CD14-positive monocyte (primary cell): ENCODE results near the gene FKRP. TPM values are rescaled to one million over a fixed set of nuclear protein-coding genes. Genes with fewer than 3 reads are reported as not detected.

Experiments
- DNase-seq, 3 donors: peaks; one replicate each; pipeline ENCODE4 v3.0.0-alpha.2; 2011 to 2022
- H2AFZ ChIP-seq: 2 replicates; pipeline ENCODE4 v1.6.0; 2012; ENCODE audit warnings: mild to moderate bottlenecking, low read depth, low read length, inconsistent platforms; ENCODE audit not compliant: insufficient read depth, poor library complexity, severe bottlenecking
- H3K27ac ChIP-seq, 2 donors: 1 replicate in 1 of 2; 2 replicates in 1 of 2; pipeline ENCODE4 v1.5.1; 2012 to 2013; ENCODE audit warnings: low read length in 2 of 2, control low read depth in 1 of 2, inconsistent platforms in 1 of 2, low read depth in 1 of 2, mild to moderate bottlenecking in 1 of 2
- H3K27me3 ChIP-seq, 2 donors: one replicate each; pipeline versions ENCODE4 v1.6.0 to v1.6.1; 2011 to 2013; ENCODE audit warnings: low read length in 2 of 2; ENCODE audit not compliant: control insufficient read depth in 2 of 2, insufficient read depth in 2 of 2
- H3K36me3 ChIP-seq, 2 donors: replicated peaks in 1 of 2; 1 replicate in 1 of 2; 2 replicates in 1 of 2; pipeline versions ENCODE4 v1.5.1 to v1.6.1; 2012 to 2013; ENCODE audit warnings: low read length in 2 of 2, control low read depth in 1 of 2, inconsistent platforms in 1 of 2, mild to moderate bottlenecking in 1 of 2; ENCODE audit not compliant: insufficient read depth in 2 of 2, control insufficient read depth in 1 of 2
- H3K4me1 ChIP-seq, 2 donors: 1 replicate in 1 of 2; 2 replicates in 1 of 2; pipeline versions ENCODE4 v1.5.1 to v1.6.1; 2012 to 2013; ENCODE audit warnings: low read length in 2 of 2, control low read depth in 1 of 2, inconsistent platforms in 1 of 2, mild to moderate bottlenecking in 1 of 2, moderate library complexity in 1 of 2; ENCODE audit not compliant: insufficient read depth in 2 of 2, control insufficient read depth in 1 of 2
- H3K4me2 ChIP-seq: replicated peaks from 2 replicates; pipeline ENCODE3; 2012; ENCODE audit warnings: low read length, moderate library complexity, mild to moderate bottlenecking; ENCODE audit not compliant: poor library complexity, severe bottlenecking; ENCODE audit errors: extremely low read depth
- H3K4me3 ChIP-seq, 3 experiments: fragments of 200-600 bp in 1 of 3; sonication (generic) in 1 of 3; replicated peaks in 1 of 3; 1 replicate in 2 of 3; 2 replicates in 1 of 3; pipeline ENCODE4 v1.5.1; 2011 to 2013; ENCODE audit warnings: low read length in 3 of 3, mild to moderate bottlenecking in 3 of 3, control low read depth in 2 of 3, low read depth in 2 of 3, inconsistent platforms in 1 of 3, moderate library complexity in 1 of 3
- H3K79me2 ChIP-seq: 2 replicates; pipeline ENCODE4 v1.6.0; 2012; ENCODE audit warnings: mild to moderate bottlenecking, control low read depth, inconsistent platforms, low read length, moderate library complexity; ENCODE audit not compliant: insufficient read depth
- H3K9ac ChIP-seq: 2 replicates; pipeline ENCODE4 v1.6.0; 2017; ENCODE audit warnings: low read length, mild to moderate bottlenecking; ENCODE audit not compliant: insufficient read depth, poor library complexity, severe bottlenecking
- H3K9me3 ChIP-seq, 2 donors: replicated peaks in 1 of 2; 1 replicate in 1 of 2; 2 replicates in 1 of 2; pipeline versions ENCODE4 v1.5.1 to v1.6.1; 2012 to 2013; ENCODE audit warnings: low read length in 2 of 2, control low read depth in 1 of 2; ENCODE audit not compliant: control insufficient read depth in 1 of 2, insufficient read depth in 1 of 2
- H4K20me1 ChIP-seq: 2 replicates; pipeline ENCODE4 v1.6.0; 2012; ENCODE audit warnings: mild to moderate bottlenecking, low read length, control low read depth, moderate library complexity; ENCODE audit not compliant: insufficient read depth
- H3K27ac Mint-ChIP-seq, 7 donors: one replicate each; pipeline ENCODE4 v1.8.0; 2020; ENCODE audit warnings: mild to moderate bottlenecking in 7 of 7, mixed read lengths in 7 of 7, moderate library complexity in 6 of 7, inconsistent platforms in 2 of 7
- H3K27me3 Mint-ChIP-seq, 3 donors: one replicate each; pipeline ENCODE4 v1.8.0; 2021 to 2022; ENCODE audit warnings: low read depth in 3 of 3, mild to moderate bottlenecking in 3 of 3, mixed read lengths in 3 of 3, moderate library complexity in 3 of 3, inconsistent platforms in 1 of 3
- H3K36me3 Mint-ChIP-seq, 2 donors: one replicate each; pipeline ENCODE4 v1.8.0; 2020; ENCODE audit warnings: mixed read lengths in 2 of 2, inconsistent platforms in 1 of 2, mild to moderate bottlenecking in 1 of 2
- H3K4me1 Mint-ChIP-seq: one replicate; pipeline ENCODE4 v1.8.0; 2020; ENCODE audit warnings: mild to moderate bottlenecking, mixed read lengths
- H3K4me3 Mint-ChIP-seq, 2 donors: one replicate each; pipeline ENCODE4 v1.8.0; 2020; ENCODE audit warnings: mild to moderate bottlenecking in 2 of 2, mixed read lengths in 2 of 2, moderate library complexity in 1 of 2
- H3K9me3 Mint-ChIP-seq, 7 donors: one replicate each; pipeline ENCODE4 v1.8.0; 2020 to 2022; ENCODE audit warnings: mixed read lengths in 7 of 7, mild to moderate bottlenecking in 6 of 7, moderate library complexity in 6 of 7, inconsistent platforms in 2 of 7
- CTCF ChIP-seq: fragments of 200-600 bp; IDR thresholded peaks from one replicate; pipeline ENCODE4 v1.8.0; 2022; ENCODE audit warnings: antibody characterized with exemption, mild to moderate bottlenecking
- WGBS: methylation state at CpG from one replicate; pipeline ENCODE4 v1.1.5; 2013; ENCODE audit warnings: missing lambda C conversion rate; ENCODE audit not compliant: insufficient coverage; 5-methylcytosine and 5-hydroxymethylcytosine counted together
- intact Hi-C, 2 donors: fragments of 100-400 bp; cut with micrococcal nuclease; formaldehyde crosslinking; loops; one replicate each; pipeline versions ENCODE4 v1.15.0 to v1.15.1; 2023
- polyA plus RNA-seq, 3 donors: library from polyadenylated mRNA; depleted of rRNA in 1 of 3; unstranded in 2 of 3; stranded (reverse) in 1 of 3; fragments of 300-500 nt in 2 of 3; fragments of >200 nt in 1 of 3; fragmentation: Illumina TruSeq in 2 of 3; gene quantifications; 1 replicate in 2 of 3; 2 replicates in 1 of 3; pipeline ENCODE4 v1.2.3, GENCODE V29; 2012 to 2021

FKRP gene
- polyA plus RNA-seq, 3 donors = 2.1 to 21.5 (median 2.7) TPM

- no peak overlapping the region for H3K4me3 Mint-ChIP-seq
- 94% methylated on average over 4 of the region's 12 CpGs for WGBS
- H3K36me3 Mint-ChIP-seq = peaks cover 26 to 32% of the 10 kb centered on the region in 2 donors
- Histone ChIP-seq H3K4me1 (no peaks in the 10 kb centered on the region), H3K9ac (no peak overlapping the region), H3K27ac (no peak overlapping the region), H4K20me1 (peaks cover 14% of the 10 kb centered on the region), H3K4me3 (no peak overlapping the region), H2AFZ (no peak overlapping the region), H3K36me3 (peaks cover 28 to 31% of the 10 kb centered on the region in 2 donors), H3K79me2 (peaks cover 4% of the 10 kb centered on the region), H3K27me3 (no peaks in the 10 kb centered on the region), H3K9me3 (no peaks in the 10 kb centered on the region), H3K4me2 (no peak overlapping the region)
- no peaks in the 10 kb centered on the region for H3K9me3 Mint-ChIP-seq
- TF ChIP-seq CTCF = no peak
- peak overlapping the region in 2 of 7 donors; percentile 6 to 30 for H3K27ac Mint-ChIP-seq
- no peaks in the 10 kb centered on the region for H3K4me1 Mint-ChIP-seq
- no peak for DNase-seq
- intact Hi-C loops = no loop called here
- H3K27me3 Mint-ChIP-seq = peaks cover 0 to 2% (median 0%) of the 10 kb centered on the region in 3 donors
These were observed 26.5 kb downstream of the FKRP start for GRCh38 chr19:46772170-46773017.

GRCh38 chr19:46773018-46773399 is 27.2 kb downstream of the FKRP start:
- Histone ChIP-seq H3K9ac (no peak overlapping the region), H3K27ac (no peak overlapping the region), H3K4me1 (peaks cover 0 to under 1% of the 10 kb centered on the region in 2 donors), H3K36me3 (peaks cover 28 to 35% of the 10 kb centered on the region in 2 donors), H3K4me2 (no peak overlapping the region), H3K9me3 (no peaks in the 10 kb centered on the region), H3K4me3 (no peak overlapping the region), H3K79me2 (peaks cover 4% of the 10 kb centered on the region), H4K20me1 (peaks cover 18% of the 10 kb centered on the region), H3K27me3 (no peaks in the 10 kb centered on the region), H2AFZ (no peak overlapping the region)
- Mint-ChIP-seq H3K9me3 (no peaks in the 10 kb centered on the region), H3K27me3 (peaks cover 0 to 2% (median 1%) of the 10 kb centered on the region in 3 donors), H3K4me3 (no peak overlapping the region), H3K36me3 (peaks cover 29 to 37% of the 10 kb centered on the region in 2 donors), H3K27ac (no peak overlapping the region), H3K4me1 (no peaks in the 10 kb centered on the region)
- TF ChIP-seq CTCF = no peak
- intact Hi-C loops = no loop called here
- 66% methylated on average over 3 of the region's 7 CpGs for WGBS
- no peak for DNase-seq
